HG03565 (cell line): ENCODE data around the gene GNAT1.
A peak's percentile ranks its signal among the peaks of the same experiment; 100 is the strongest.
"Not testable (repeated sequence)": the region's sequence is repeated elsewhere in the genome, so short reads cannot be mapped to it uniquely, and the experiment has no call there.

Experiments
- ATAC-seq: cut with Tn5 transposase; IDR thresholded peaks from one replicate; pipeline ENCODE4 v1.9.1; 2021; ENCODE audit warnings: mild to moderate bottlenecking, moderate library complexity; ENCODE audit not compliant: unreplicated experiment

GNAT1 gene

GRCh38 chr3:50217681-50218080, 26.3 kb downstream of the GNAT1 start:
- no peak for ATAC-seq

GRCh38 chr3:50218448-50218847, 27.0 kb downstream of the GNAT1 start:
- no peak for ATAC-seq

- ATAC-seq: no peak
Measured at GRCh38 chr3:50219285-50219684, 27.9 kb downstream of the GNAT1 start.

GRCh38 chr3:50220109-50220508, 28.7 kb downstream of the GNAT1 start:
- ATAC-seq: no peak

GRCh38 chr3:50221051-50221410, 29.6 kb downstream of the GNAT1 start:
- no peak for ATAC-seq

- no peak for ATAC-seq
Measured at GRCh38 chr3:50221411-50222168, 30.2 kb downstream of the GNAT1 start.

- no peak for ATAC-seq
Measured at GRCh38 chr3:50222169-50222528, 30.7 kb downstream of the GNAT1 start.

- ATAC-seq: no peak
Measured at GRCh38 chr3:50224639-50225038, 33.2 kb downstream of the GNAT1 start.

- ATAC-seq: no peak
Measured at GRCh38 chr3:50226888-50227389, 35.5 kb downstream of the GNAT1 start.

- ATAC-seq: peak; percentile 66
Measured at GRCh38 chr3:50227390-50228183, 36.2 kb downstream of the GNAT1 start.

GRCh38 chr3:50228184-50228763, 36.9 kb downstream of the GNAT1 start:
- ATAC-seq: not testable (repeated sequence)

GRCh38 chr3:50229490-50229889, 38.1 kb downstream of the GNAT1 start:
- ATAC-seq: no peak

- ATAC-seq: no peak
Measured at GRCh38 chr3:50230104-50230793, 38.8 kb downstream of the GNAT1 start.

- ATAC-seq: no peak
Measured at GRCh38 chr3:50230794-50231125, 39.4 kb downstream of the GNAT1 start.

GRCh38 chr3:50231581-50231980, 40.2 kb downstream of the GNAT1 start:
- no peak for ATAC-seq

GRCh38 chr3:50232303-50232702, 40.9 kb downstream of the GNAT1 start:
- no peak for ATAC-seq

GRCh38 chr3:50233176-50233575, 41.8 kb downstream of the GNAT1 start:
- ATAC-seq: no peak

- peak; percentile 90 for ATAC-seq
Measured at GRCh38 chr3:50235716-50236483, 44.5 kb downstream of the GNAT1 start, which contains the start of gene GNAI2. GNAI2 (plus strand) TSS chr3:50236204; CDS start chr3:50236336, 132 bp downstream.

GRCh38 chr3:50236484-50237132, 45.2 kb downstream of the GNAT1 start:
- ATAC-seq: no peak

- no peak for ATAC-seq
Measured at GRCh38 chr3:50237133-50237651, 45.8 kb downstream of the GNAT1 start.
